Heart left ventricle (tissue), 16 donors: Measurements from ENCODE around the gene SCAP. TPM values are rescaled to one million over a fixed set of nuclear protein-coding genes. Genes with fewer than 3 reads are reported as not detected.

Experiments used
- ATAC-seq, 4 donors: fragments of 200-7000 bp; cut with Tn5 transposase; one replicate each; pipeline ENCODE4 v1.9.1; 2020 to 2022; ENCODE audit warnings: moderate library complexity in 4 of 4, mild to moderate bottlenecking in 3 of 4, moderate number of reproducible peaks in 1 of 4
- DNase-seq, 5 donors: peaks; one replicate each; pipeline ENCODE4 v3.0.0-alpha.2; 2020
- H3K27ac ChIP-seq, 12 donors: fragments of 200-600 bp; sonication (generic) in 4 of 12; one replicate each; pipeline versions ENCODE4 v1.5.0 to v1.8.0; 2016 to 2022; ENCODE audit warnings: mild to moderate bottlenecking in 2 of 12
- H3K27me3 ChIP-seq, 9 donors: fragments of 200-600 bp; sonication (generic) in 2 of 9; one replicate each; pipeline versions ENCODE4 v1.5.1 to v1.8.0; 2016 to 2022; ENCODE audit warnings: mild to moderate bottlenecking in 3 of 9
- H3K36me3 ChIP-seq, 9 donors: fragments of 200-600 bp; sonication (generic) in 2 of 9; one replicate each; pipeline versions ENCODE4 v1.5.0 to v1.8.0; 2018 to 2022; ENCODE audit warnings: mild to moderate bottlenecking in 2 of 9
- H3K4me1 ChIP-seq, 12 donors: fragments of 200-600 bp; sonication (generic) in 4 of 12; one replicate each; pipeline versions ENCODE4 v1.5.0 to v1.8.0; 2016 to 2022; ENCODE audit warnings: mild to moderate bottlenecking in 3 of 12
- H3K4me3 ChIP-seq, 12 donors: fragments of 200-600 bp; sonication (generic) in 4 of 12; one replicate each; pipeline versions ENCODE4 v1.5.0 to v1.8.0; 2017 to 2022; ENCODE audit warnings: mild to moderate bottlenecking in 9 of 12, moderate library complexity in 4 of 12
- H3K9me3 ChIP-seq, 12 donors: fragments of 200-600 bp; sonication (generic) in 4 of 12; one replicate each; pipeline versions ENCODE4 v1.5.0 to v1.8.0; 2016 to 2022; ENCODE audit warnings: mild to moderate bottlenecking in 1 of 12
- POLR2A ChIP-seq, 2 donors: fragments of 450-650 bp; IDR thresholded peaks; one replicate each; pipeline ENCODE4 v1.6.1; 2017; ENCODE audit warnings: antibody characterized with exemption in 2 of 2, mild to moderate bottlenecking in 2 of 2, moderate library complexity in 2 of 2
- WGBS, 4 donors: extraction: QIAGEN DNeasy Blood & Tissue Kit in 2 of 4; methylation state at CpG; one replicate each; pipeline versions ENCODE4 v1.1.5 to v1.1.7; 2013 to 2018; 5-methylcytosine and 5-hydroxymethylcytosine counted together
- intact Hi-C, 10 donors: fragments of 100-400 bp; cut with DNase I; formaldehyde crosslinking; loops; one replicate each; pipeline versions ENCODE4 v1.11.1 to v1.14.2; 2022
- polyA plus RNA-seq, 2 donors: library from polyadenylated mRNA; stranded (reverse); fragments of 200-250 nt; gene quantifications; one replicate each; pipeline ENCODE4 v1.2.3, GENCODE V29; 2013
- total RNA-seq, 9 donors: library from RNA; depleted of rRNA in 2 of 9; stranded (reverse); fragments of >200 nt in 2 of 9; fragmentation: NEBNext Ultra II Directional in 3 of 9; extraction: Animal tissue kit (Norgen Biotek cat#: 25700) in 3 of 9; gene quantifications; one replicate each; pipeline versions ENCODE4 v1.1.0 to v1.2.4, GENCODE V29; 2016 to 2023
- TF ChIP-seq, protein P1 (sequence below), 12 donors: fragments of 200-600 bp; sonication (generic) in 4 of 12; IDR thresholded peaks; one replicate each; pipeline versions ENCODE4 v1.5.0 to v1.8.0; 2018 to 2022; ENCODE audit warnings: antibody characterized with exemption in 12 of 12, mild to moderate bottlenecking in 5 of 12
- donor health status: ischemic (EF 13 %, LVEDD 7.1; RV severe dilation, severe dysfunction).
- donor health status: healthy with polysubstance abuse.
- donor health status: DM: no; HTN: yes; CAD: no.
- donor health status: DM: no; HTN: no; CAD: no.
- donor health status: ischemic (EF 25% LVEDD 6.9; RV normal size, moderate dysfunction).
- donor health status: ischemic (EF 25% LVEDD 5.7; RV mildly dilated, moderate dysfunction).
- donor health status: healthy.
- donor health status: DM: yes; HTN: yes; CAD: no.
- donor health status: ischemic (EF 35%, LVEDD 5.7; RV mildly dilated, moderate dysfunction).
- donor health status: nonischemic (EF 11% LVEDD 7.7; RV severe dilation, severe dysfunction).
- donor health status: DM: yes; HTN: yes; CAD: no.
- donor health status: PGD.
- donor health status: ischemic (EF 29% LVEDD 5.4; RV normal size, mild dysfunction).
- donor health status: nonischemic (EF 23%, LVEDD 6.1; RV moderate dilation, normal function).

Gene SCAP
- total and polyA plus RNA-seq, 11 donors = 36.8 to 71.6 (median 41.8) TPM

DNA sequence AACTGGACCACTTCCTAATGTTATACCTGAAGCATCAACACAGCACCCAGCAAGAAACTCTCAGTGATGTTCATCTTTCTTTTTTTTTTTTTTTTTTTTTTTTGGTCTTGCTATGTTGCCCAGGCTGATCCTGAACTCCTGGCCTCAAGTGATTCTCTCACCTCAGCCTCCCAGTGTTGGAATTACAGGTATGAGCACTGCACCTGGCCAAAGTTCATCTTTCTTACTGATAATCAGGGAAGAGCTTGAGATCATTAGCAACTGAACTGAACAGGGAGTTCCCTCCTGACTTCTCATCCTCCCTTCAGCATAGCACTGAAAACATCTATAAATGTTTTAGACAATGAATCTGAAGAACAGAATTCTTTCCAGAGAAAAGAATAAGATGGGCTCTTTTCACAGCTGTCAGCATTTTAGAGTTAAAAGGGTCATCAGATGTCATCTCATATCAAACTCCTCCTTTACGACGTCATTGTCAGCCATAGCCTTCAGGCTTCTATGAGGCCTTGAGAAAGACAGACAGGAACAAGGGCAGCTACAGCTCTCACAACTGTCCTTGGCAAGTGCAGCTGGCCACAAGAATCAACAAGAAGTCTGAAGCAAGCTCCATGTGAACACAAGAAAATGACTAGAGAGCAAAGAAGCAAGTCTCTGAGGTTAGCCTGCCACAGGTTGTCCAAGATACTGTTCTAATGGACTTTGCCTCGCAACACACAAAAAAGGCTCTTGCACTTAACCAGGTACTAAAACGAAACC lies 33.8 kb downstream of the SCAP start:
- ATAC-seq (no peak), DNase-seq (no peak)
- Histone ChIP-seq H3K4me1 (peaks cover 0 to 25% (median 12%) of the 10 kb centered on the region in 12 donors), H3K27ac (peak overlapping the region in 11 of 12 donors; percentile 41 to 83 (median 66)), H3K27me3 (no peaks in the 10 kb centered on the region), H3K36me3 (peaks cover 0 to 55% (median 33%) of the 10 kb centered on the region in 9 donors), H3K9me3 (no peaks in the 10 kb centered on the region), H3K4me3 (no peak overlapping the region)
- intact Hi-C loops = no loop called here
- TF ChIP-seq POLR2A (IDR thresholded peaks at IDR 0.05) = no peak
- TF ChIP-seq, protein P1, sequence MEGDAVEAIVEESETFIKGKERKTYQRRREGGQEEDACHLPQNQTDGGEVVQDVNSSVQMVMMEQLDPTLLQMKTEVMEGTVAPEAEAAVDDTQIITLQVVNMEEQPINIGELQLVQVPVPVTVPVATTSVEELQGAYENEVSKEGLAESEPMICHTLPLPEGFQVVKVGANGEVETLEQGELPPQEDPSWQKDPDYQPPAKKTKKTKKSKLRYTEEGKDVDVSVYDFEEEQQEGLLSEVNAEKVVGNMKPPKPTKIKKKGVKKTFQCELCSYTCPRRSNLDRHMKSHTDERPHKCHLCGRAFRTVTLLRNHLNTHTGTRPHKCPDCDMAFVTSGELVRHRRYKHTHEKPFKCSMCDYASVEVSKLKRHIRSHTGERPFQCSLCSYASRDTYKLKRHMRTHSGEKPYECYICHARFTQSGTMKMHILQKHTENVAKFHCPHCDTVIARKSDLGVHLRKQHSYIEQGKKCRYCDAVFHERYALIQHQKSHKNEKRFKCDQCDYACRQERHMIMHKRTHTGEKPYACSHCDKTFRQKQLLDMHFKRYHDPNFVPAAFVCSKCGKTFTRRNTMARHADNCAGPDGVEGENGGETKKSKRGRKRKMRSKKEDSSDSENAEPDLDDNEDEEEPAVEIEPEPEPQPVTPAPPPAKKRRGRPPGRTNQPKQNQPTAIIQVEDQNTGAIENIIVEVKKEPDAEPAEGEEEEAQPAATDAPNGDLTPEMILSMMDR (IDR thresholded peaks at IDR 0.05) = no peak
- WGBS, 4 donors = 73 to 82% (median 79%) methylated on average over 4 of the region's 4 CpGs

DNA sequence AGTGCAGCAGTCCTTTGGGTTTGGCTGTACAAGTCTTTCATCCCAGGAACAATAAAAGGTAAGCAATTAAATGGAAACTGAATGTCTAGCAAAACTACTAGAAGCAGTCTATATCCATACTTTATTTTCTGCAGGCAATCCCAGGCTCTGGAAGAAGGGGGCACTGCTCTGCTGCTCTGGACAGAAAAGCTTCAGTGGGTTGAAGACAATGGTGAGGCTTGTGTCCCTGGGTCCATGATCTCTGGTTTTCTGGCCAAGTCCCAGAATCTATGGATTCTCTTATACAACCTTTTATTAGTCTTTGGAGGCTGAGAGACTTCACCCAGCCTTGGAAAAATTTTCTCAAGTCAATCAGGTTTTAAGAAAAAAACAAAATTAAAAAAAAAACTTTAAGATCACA lies 35.6 kb downstream of the SCAP start:
- Histone ChIP-seq H3K4me3 (no peak overlapping the region), H3K36me3 (peaks cover 0 to 60% (median 37%) of the 10 kb centered on the region in 9 donors), H3K27me3 (no peaks in the 10 kb centered on the region), H3K27ac (no peak overlapping the region), H3K9me3 (no peaks in the 10 kb centered on the region), H3K4me1 (peaks cover 0 to 25% (median 12%) of the 10 kb centered on the region in 12 donors)
- ATAC-seq = no peak
- intact Hi-C loops = no loop called here
- TF ChIP-seq, protein P1 (IDR thresholded peaks at IDR 0.05) = peak in 3 of 12 donors; percentile 9 to 18 (median 12)
- no peak for TF ChIP-seq POLR2A (IDR thresholded peaks at IDR 0.05)
- DNase-seq = no peak

DNA sequence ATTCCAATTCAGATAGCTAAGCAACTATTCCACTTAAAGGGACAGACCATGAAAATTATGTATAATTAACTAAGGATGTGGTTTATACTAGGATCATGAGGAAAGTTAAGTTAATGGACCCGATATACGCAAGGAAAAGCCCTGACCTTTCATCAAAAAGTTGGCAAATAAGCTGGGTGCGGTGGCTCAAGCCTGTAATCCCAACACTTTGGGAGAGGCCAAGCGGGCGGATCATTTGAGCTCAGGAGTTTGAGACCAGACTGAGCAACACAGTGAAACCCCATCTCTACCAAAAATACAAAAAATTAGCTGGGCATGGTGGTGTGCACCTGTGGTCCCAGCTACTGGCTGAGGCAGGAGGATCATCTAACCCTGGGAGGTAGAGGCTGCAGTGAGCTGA lies 39.6 kb downstream of the SCAP start:
- 95 to 96% (median 96%) methylated on average over 5 of the region's 5 CpGs for WGBS, 4 donors
- ATAC-seq = no peak
- no peaks in the 10 kb centered on the region for H3K4me1 ChIP-seq

DNA sequence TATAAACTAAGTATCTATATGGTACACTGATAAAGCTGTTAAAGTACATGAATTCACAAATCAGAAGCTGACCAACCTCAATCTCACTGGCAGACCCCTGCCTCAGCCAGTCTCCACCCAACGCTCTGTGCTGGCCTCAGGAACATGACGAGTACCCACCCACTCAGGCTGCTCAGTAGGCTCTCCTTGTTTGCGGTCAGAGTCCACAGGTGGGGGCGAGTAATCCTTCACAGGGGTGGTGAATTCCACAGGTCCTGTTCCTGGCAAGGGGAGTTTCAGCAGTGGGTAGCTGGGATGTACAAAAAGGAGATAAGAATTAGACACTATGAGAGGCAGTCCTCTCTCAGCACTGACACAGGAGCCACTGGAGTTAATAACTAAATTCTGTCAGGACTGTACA lies 40.9 kb downstream of the SCAP start:
- Histone ChIP-seq H3K4me3 (no peak overlapping the region), H3K27me3 (no peaks in the 10 kb centered on the region), H3K4me1 (no peaks in the 10 kb centered on the region), H3K27ac (no peak overlapping the region), H3K36me3 (peaks cover 0 to 77% (median 60%) of the 10 kb centered on the region in 9 donors), H3K9me3 (no peaks in the 10 kb centered on the region)
- intact Hi-C loops = no loop called here
- ATAC-seq (no peak), DNase-seq (no peak)
- TF ChIP-seq, protein P1 (IDR thresholded peaks at IDR 0.05) = no peak
- no peak for TF ChIP-seq POLR2A (IDR thresholded peaks at IDR 0.05)
- WGBS, 4 donors = 92 to 97% (median 95%) methylated on average over 4 of the region's 4 CpGs

More for the DNA sequence above, 39.6 kb downstream of the SCAP start:
- Histone ChIP-seq H3K9me3 (no peaks in the 10 kb centered on the region), H3K36me3 (peaks cover 0 to 85% (median 71%) of the 10 kb centered on the region in 9 donors), H3K27ac (no peak overlapping the region), H3K27me3 (no peaks in the 10 kb centered on the region), H3K4me3 (no peak overlapping the region)
- TF ChIP-seq, protein P1 (IDR thresholded peaks at IDR 0.05) = no peak
- TF ChIP-seq POLR2A (IDR thresholded peaks at IDR 0.05) = no peak
- intact Hi-C loops = no loop called here
- no peak for DNase-seq
